Mesenchymal stem cell (in vitro differentiated cells and primary cell): ENCODE data around the gene APOBEC3A.

Experiments
- DNase-seq: peaks from one replicate; pipeline ENCODE4 v3.0.0-alpha.2; 2013
- H2AFZ ChIP-seq: one replicate; pipeline ENCODE4 v1.6.1; 2013; ENCODE audit warnings: low read depth, mild to moderate bottlenecking, control low read depth, inconsistent platforms, low read length, moderate library complexity
- H2AK5ac ChIP-seq: 2 replicates; pipeline ENCODE4 v1.6.1; 2013; ENCODE audit warnings: low read length, moderate library complexity, mild to moderate bottlenecking, inconsistent platforms; ENCODE audit not compliant: severe bottlenecking
- H2BK120ac ChIP-seq: one replicate; pipeline ENCODE4 v1.6.1; 2013; ENCODE audit warnings: low read depth, mild to moderate bottlenecking, inconsistent platforms, low read length, moderate library complexity
- H2BK12ac ChIP-seq, 2 experiments: one replicate each; pipeline ENCODE4 v1.6.1; 2013; ENCODE audit warnings: inconsistent platforms in 2 of 2, low read length in 2 of 2, mild to moderate bottlenecking in 2 of 2, moderate library complexity in 2 of 2, control low read depth in 1 of 2
- H2BK15ac ChIP-seq: one replicate; pipeline ENCODE4 v1.6.1; 2013; ENCODE audit warnings: mild to moderate bottlenecking, low read depth, inconsistent platforms; ENCODE audit not compliant: poor library complexity, severe bottlenecking
- H2BK5ac ChIP-seq: 2 replicates; pipeline ENCODE4 v1.6.1; 2013; ENCODE audit warnings: low read depth, mild to moderate bottlenecking, low read length, control low read depth, inconsistent platforms; ENCODE audit not compliant: poor library complexity, severe bottlenecking
- H3K14ac ChIP-seq, 2 experiments: one replicate each; pipeline ENCODE4 v1.6.1; 2013; ENCODE audit warnings: inconsistent platforms in 2 of 2, low read length in 2 of 2, control low read depth in 1 of 2, mild to moderate bottlenecking in 1 of 2, moderate library complexity in 1 of 2
- H3K18ac ChIP-seq, 2 experiments: one replicate each; pipeline ENCODE4 v1.6.1; 2013; ENCODE audit warnings: inconsistent platforms in 2 of 2, low read length in 2 of 2, control low read depth in 1 of 2, low read depth in 1 of 2, mild to moderate bottlenecking in 1 of 2
- H3K23ac ChIP-seq, 2 experiments: one replicate each; pipeline ENCODE4 v1.6.1; 2013; ENCODE audit warnings: inconsistent platforms in 2 of 2, low read length in 2 of 2, mild to moderate bottlenecking in 2 of 2, moderate library complexity in 2 of 2, control low read depth in 1 of 2
- H3K27ac ChIP-seq: 2 replicates; pipeline ENCODE4 v1.5.1; 2013; ENCODE audit warnings: mild to moderate bottlenecking, moderate library complexity, low read length, control low read depth, inconsistent platforms; ENCODE audit not compliant: poor library complexity, severe bottlenecking
- H3K27me3 ChIP-seq, 2 experiments: 2 replicates each; pipeline versions ENCODE4 v1.6.1 to v1.7.0; 2013; ENCODE audit warnings: low read length in 2 of 2, mild to moderate bottlenecking in 2 of 2, moderate library complexity in 2 of 2, control low read depth in 1 of 2, inconsistent platforms in 1 of 2; ENCODE audit not compliant: control insufficient read depth in 1 of 2, insufficient read depth in 1 of 2
- H3K36me3 ChIP-seq, 2 experiments: 2 replicates each; pipeline versions ENCODE4 v1.6.1 to v1.7.0; 2013; ENCODE audit warnings: low read length in 2 of 2, control low read depth in 1 of 2, inconsistent platforms in 1 of 2, low read depth in 1 of 2, mild to moderate bottlenecking in 1 of 2; ENCODE audit not compliant: insufficient read depth in 2 of 2, control insufficient read depth in 1 of 2
- H3K4ac ChIP-seq, 2 experiments: one replicate each; pipeline ENCODE4 v1.6.1; 2013; ENCODE audit warnings: inconsistent platforms in 2 of 2, low read length in 2 of 2, mild to moderate bottlenecking in 2 of 2, moderate library complexity in 2 of 2, control low read depth in 1 of 2, low read depth in 1 of 2
- H3K4me1 ChIP-seq: 2 replicates; pipeline ENCODE4 v1.6.1; 2013; ENCODE audit warnings: low read depth, low read length, control low read depth; ENCODE audit not compliant: control insufficient read depth, insufficient read depth
- H3K4me2 ChIP-seq: 2 replicates; pipeline ENCODE4 v1.6.1; 2013; ENCODE audit warnings: low read length, mild to moderate bottlenecking, inconsistent platforms; ENCODE audit not compliant: poor library complexity, severe bottlenecking
- H3K4me3 ChIP-seq, 2 experiments: 2 replicates each; pipeline versions ENCODE4 v1.5.1 to v1.7.0; 2013; ENCODE audit warnings: low read length in 2 of 2, mild to moderate bottlenecking in 2 of 2, control low read depth in 1 of 2, low read depth in 1 of 2; ENCODE audit not compliant: insufficient read depth in 1 of 2
- H3K79me1 ChIP-seq: replicated peaks from 2 replicates; pipeline ENCODE4 v1.6.1; 2013; ENCODE audit warnings: mild to moderate bottlenecking, control low read depth, low read length, inconsistent platforms; ENCODE audit not compliant: poor library complexity, severe bottlenecking
- H3K9ac ChIP-seq: 2 replicates; pipeline ENCODE4 v1.7.0; 2013; ENCODE audit warnings: mild to moderate bottlenecking, low read length, moderate library complexity
- H3K9me3 ChIP-seq: 2 replicates; pipeline ENCODE4 v1.7.0; 2013; ENCODE audit warnings: mild to moderate bottlenecking, low read length; ENCODE audit not compliant: control insufficient read depth
- H4K8ac ChIP-seq: one replicate; pipeline ENCODE4 v1.6.1; 2013; ENCODE audit warnings: inconsistent platforms, mild to moderate bottlenecking, low read length, moderate library complexity
- H4K91ac ChIP-seq: one replicate; pipeline ENCODE4 v1.6.1; 2013; ENCODE audit warnings: mild to moderate bottlenecking, low read length, inconsistent platforms
- WGBS: methylation state at CpG from one replicate; pipeline ENCODE4 v1.1.7; 2013; ENCODE audit warnings: mixed read lengths; 5-methylcytosine and 5-hydroxymethylcytosine counted together

The APOBEC3A gene

DNA sequence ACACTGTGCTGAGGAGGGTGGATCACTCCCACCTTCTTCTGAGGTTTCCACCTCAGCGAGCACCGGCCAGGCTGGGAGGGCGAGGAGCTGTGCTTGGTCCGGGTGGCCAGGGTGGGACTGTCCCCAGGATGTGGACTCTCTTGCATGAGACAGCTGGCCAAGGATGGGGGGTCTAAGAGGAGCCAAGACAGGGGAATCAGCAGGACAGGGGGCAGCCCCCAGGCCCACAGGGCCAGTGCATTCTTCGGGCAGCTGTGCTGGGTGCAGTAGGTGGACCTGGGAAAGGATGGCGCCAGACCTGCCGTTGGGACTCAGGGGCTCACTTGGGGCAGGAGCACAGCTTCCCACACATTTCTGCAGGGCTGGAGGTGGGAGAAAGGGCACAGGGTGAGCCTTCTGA lies 9.5 kb downstream of the APOBEC3A start:
- Histone ChIP-seq H3K4me1 (peaks cover 2% of the 10 kb centered on the region), H4K8ac (no peak overlapping the region), H3K27me3 (peaks cover 61 to 75% of the 10 kb centered on the region in 2 experiments), H3K14ac (no peak overlapping the region), H2AK5ac (no peak overlapping the region), H2BK5ac (no peak overlapping the region), H3K79me1 (no peaks in the 10 kb centered on the region), H2BK120ac (no peak overlapping the region), H4K91ac (no peak overlapping the region), H3K18ac (no peak overlapping the region), H3K36me3 (no peaks in the 10 kb centered on the region), H3K9ac (no peak overlapping the region), H3K4ac (no peak overlapping the region), H3K27ac (no peak overlapping the region), H3K4me3 (no peak overlapping the region), H2AFZ (no peak overlapping the region), H2BK15ac (no peak overlapping the region), H3K23ac (no peak overlapping the region), H3K4me2 (no peak overlapping the region), H3K9me3 (no peaks in the 10 kb centered on the region), H2BK12ac (no peak overlapping the region)
- DNase-seq, result no peak
- 95% methylated on average over 7 of the region's 7 CpGs for WGBS

DNA sequence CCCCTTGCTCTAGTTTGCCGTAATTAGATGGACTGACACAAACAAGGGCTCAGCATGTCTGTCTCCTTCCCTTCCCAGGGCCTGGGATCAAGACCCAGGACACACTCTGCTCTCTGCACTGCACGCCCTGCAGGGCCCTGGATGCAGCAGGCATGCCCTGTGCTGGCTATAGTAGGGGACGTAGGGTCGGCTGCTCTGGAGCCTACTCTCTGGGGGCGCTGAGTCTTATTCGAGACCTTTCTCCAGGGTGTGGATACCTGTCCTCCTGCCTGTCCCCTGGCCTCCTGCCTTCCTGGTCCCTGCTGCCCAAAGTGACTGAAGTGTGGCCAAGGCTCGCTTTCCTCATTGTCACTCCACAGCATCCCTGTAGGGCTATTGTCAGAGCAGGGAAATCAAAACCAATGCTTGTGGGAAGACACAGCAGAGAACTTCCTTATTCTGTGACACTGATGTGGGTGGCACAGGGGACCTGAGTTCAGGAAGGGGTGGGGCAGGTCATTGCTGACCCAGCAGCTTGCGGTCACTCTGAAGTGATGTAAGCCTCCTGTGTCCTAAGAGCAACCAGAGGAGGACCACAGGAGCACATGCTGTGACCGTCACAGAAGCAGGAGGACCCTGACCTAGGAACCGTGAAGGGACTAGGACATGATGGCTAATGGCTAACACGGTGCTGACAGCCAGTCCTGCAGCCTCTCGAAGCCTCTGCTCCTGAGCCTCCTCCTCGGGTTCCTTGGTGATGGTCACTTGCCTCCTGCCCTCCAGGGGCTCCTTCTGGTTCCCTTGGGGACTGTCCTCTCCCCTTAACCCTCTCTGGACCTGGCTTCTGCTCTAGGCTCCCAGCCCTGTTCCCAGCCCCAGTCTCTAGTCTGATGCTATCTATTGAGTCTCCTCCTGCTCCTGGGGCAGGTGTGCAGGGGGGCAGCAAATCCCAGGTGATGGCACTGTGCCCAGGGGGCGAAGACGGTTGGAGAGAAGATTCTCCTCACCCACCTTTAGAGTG lies 10.3 kb downstream of the APOBEC3A start:
- 76% methylated on average over 15 of the region's 15 CpGs for WGBS
- Histone ChIP-seq H3K23ac (no peak overlapping the region), H3K14ac (no peak overlapping the region), H2AFZ (no peak overlapping the region), H4K91ac (no peak overlapping the region), H2BK15ac (no peak overlapping the region), H3K9ac (no peak overlapping the region), H2BK120ac (no peak overlapping the region), H3K4me1 (peaks cover 2% of the 10 kb centered on the region), H2BK5ac (no peak overlapping the region), H3K18ac (no peak overlapping the region), H3K9me3 (no peaks in the 10 kb centered on the region), H3K79me1 (no peaks in the 10 kb centered on the region), H2AK5ac (no peak overlapping the region), H4K8ac (no peak overlapping the region), H3K4me3 (no peak overlapping the region), H3K27ac (no peak overlapping the region), H3K4me2 (no peak overlapping the region), H3K27me3 (peaks cover 61 to 77% of the 10 kb centered on the region in 2 experiments), H2BK12ac (no peak overlapping the region), H3K4ac (no peak overlapping the region), H3K36me3 (no peaks in the 10 kb centered on the region)
- no peak for DNase-seq

DNA sequence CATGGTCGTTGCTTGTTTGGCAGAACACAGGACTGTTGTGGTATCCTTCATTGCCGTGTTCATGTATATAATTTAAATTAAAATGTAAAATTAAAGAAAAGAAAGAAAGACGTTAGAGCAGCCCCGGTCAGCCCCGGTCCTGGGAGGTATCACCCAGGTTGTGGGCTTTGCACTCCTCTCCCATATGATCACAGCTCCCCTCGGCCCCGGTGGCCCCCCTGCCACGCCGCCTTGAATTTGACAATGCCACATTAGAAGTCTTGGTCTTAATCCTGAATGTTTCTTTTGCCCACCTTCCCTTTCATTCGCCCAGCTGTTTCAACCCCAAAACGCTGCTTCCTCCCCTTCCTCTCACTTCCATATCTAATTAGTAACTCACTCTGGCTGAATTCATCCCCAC lies 11.4 kb downstream of the APOBEC3A start:
- no peak overlapping the region for H2AFZ ChIP-seq
- no peak overlapping the region for H2BK5ac ChIP-seq
- 84% methylated on average over 9 of the region's 11 CpGs for WGBS
- H2BK12ac ChIP-seq, result no peak overlapping the region
- no peak overlapping the region for H2BK15ac ChIP-seq
- no peak overlapping the region for H3K9ac ChIP-seq
- no peak overlapping the region for H3K4ac ChIP-seq
- peaks cover 61 to 82% of the 10 kb centered on the region in 2 experiments for H3K27me3 ChIP-seq
- H3K18ac ChIP-seq, result no peak overlapping the region
- no peaks in the 10 kb centered on the region for H3K36me3 ChIP-seq
- no peak for DNase-seq
- H4K8ac ChIP-seq, result no peak overlapping the region
- no peak overlapping the region for H2AK5ac ChIP-seq
- H3K27ac ChIP-seq, result no peak overlapping the region
- H3K14ac ChIP-seq, result no peak overlapping the region
- peaks cover 2% of the 10 kb centered on the region for H3K4me1 ChIP-seq
- no peak overlapping the region for H3K23ac ChIP-seq
- H3K9me3 ChIP-seq, result no peaks in the 10 kb centered on the region
- no peak overlapping the region for H3K4me2 ChIP-seq
- H2BK120ac ChIP-seq, result no peak overlapping the region
- H3K4me3 ChIP-seq, result no peak overlapping the region
- H3K79me1 ChIP-seq, result no peaks in the 10 kb centered on the region
- no peak overlapping the region for H4K91ac ChIP-seq

DNA sequence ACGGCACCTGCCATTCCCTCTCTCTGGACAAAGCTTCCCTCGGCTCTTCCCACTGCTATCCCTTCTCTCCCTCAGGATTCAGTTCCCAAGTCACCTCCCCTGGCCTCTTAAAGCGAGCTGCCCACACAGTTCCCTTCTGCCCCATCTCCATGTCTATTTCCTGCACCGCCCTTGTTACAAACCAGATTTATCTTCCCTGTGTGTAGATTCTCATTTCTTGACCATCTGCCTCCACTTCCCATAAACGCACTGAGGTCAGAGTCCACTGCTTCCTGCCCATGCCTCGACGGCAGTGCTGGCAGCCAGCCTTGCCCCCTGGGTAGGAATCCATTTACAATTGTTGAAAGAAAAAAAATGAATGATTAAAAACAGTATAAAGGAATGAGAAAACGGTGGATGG lies 13.1 kb downstream of the APOBEC3A start:
- Histone ChIP-seq H3K18ac (no peak overlapping the region), H2AK5ac (no peak overlapping the region), H3K27me3 (peaks cover 46 to 77% of the 10 kb centered on the region in 2 experiments), H2BK12ac (no peak overlapping the region), H3K36me3 (no peaks in the 10 kb centered on the region), H3K23ac (no peak overlapping the region), H3K27ac (no peak overlapping the region), H3K4me3 (no peak overlapping the region), H3K14ac (no peak overlapping the region), H3K4me1 (no peaks in the 10 kb centered on the region), H3K9ac (no peak overlapping the region), H2AFZ (no peak overlapping the region), H3K79me1 (no peaks in the 10 kb centered on the region), H2BK15ac (no peak overlapping the region), H4K8ac (no peak overlapping the region), H2BK120ac (no peak overlapping the region), H3K4me2 (no peak overlapping the region), H2BK5ac (no peak overlapping the region), H3K9me3 (peaks cover 4% of the 10 kb centered on the region), H4K91ac (no peak overlapping the region), H3K4ac (no peak overlapping the region)
- no peak for DNase-seq
- WGBS, result 80% methylated on average over 8 of the region's 8 CpGs
